ENCODE results near the gene RSAD1.

DNA sequence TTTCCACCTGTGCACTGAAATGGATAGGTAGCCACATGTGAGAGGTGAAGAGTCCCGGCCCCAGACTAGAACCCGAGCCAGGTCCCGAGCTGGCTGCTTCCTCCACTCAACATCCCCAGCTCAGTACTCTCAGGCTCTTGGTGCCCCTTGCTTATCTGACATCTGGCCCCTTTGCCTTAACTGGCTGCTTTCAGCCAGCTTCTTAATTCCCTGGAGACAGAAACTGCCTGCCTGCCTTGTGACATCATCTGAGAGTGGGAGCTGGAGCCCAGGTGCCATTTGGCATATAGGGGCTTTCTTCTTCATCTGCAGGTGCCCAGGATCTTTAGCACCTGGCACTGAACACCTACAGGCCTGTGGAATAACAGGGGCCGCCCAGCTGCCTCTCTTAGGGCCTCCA is 18.9 kb upstream of the RSAD1 start:
- TF ChIP-seq, protein P1, sequence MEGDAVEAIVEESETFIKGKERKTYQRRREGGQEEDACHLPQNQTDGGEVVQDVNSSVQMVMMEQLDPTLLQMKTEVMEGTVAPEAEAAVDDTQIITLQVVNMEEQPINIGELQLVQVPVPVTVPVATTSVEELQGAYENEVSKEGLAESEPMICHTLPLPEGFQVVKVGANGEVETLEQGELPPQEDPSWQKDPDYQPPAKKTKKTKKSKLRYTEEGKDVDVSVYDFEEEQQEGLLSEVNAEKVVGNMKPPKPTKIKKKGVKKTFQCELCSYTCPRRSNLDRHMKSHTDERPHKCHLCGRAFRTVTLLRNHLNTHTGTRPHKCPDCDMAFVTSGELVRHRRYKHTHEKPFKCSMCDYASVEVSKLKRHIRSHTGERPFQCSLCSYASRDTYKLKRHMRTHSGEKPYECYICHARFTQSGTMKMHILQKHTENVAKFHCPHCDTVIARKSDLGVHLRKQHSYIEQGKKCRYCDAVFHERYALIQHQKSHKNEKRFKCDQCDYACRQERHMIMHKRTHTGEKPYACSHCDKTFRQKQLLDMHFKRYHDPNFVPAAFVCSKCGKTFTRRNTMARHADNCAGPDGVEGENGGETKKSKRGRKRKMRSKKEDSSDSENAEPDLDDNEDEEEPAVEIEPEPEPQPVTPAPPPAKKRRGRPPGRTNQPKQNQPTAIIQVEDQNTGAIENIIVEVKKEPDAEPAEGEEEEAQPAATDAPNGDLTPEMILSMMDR (IDR thresholded peaks at IDR 0.05) = no peak
- TF ChIP-seq EZH2 (IDR thresholded peaks at IDR 0.05) = no peak

All from neural progenitor cell (in vitro differentiated cells).